IMR-90 (cell line): Measurements from ENCODE around the gene TEAD1. TPM values are rescaled to one million over a fixed set of nuclear protein-coding genes. Genes with fewer than 3 reads are reported as not detected.

ENCODE experiments used
- ATAC-seq: fragments of 200-7000 bp; cut with Tn5 transposase; 2 replicates; pipeline ENCODE4 v1.9.1; 2020; ENCODE audit warnings: low read depth, mild to moderate bottlenecking, moderate library complexity
- BruUV-seq: library from RNA; stranded (reverse); fragments of 400-500 nt; replicated peaks from 2 replicates; lab custom pipeline; 2021; lab: Mats Ljungman, UMichigan
- CTCF ChIA-PET: fragments of 300-600 bp; formaldehyde crosslinking; extraction: SDS; loops from one replicate; lab custom pipeline; 2021; ENCODE audit warnings: antibody characterized with exemption; lab: Yijun Ruan, JAX
- POLR2A ChIA-PET: fragments of 300-600 bp; sonication (Branson Sonifier 250); formaldehyde crosslinking; loops from one replicate; lab custom pipeline; 2022; ENCODE audit warnings: antibody characterized with exemption; ENCODE audit not compliant: unreplicated experiment; lab: Charles Lee
- DNase-seq: peaks from one replicate; pipeline ENCODE4 v3.0.0; 2013
- H2AFZ ChIP-seq: replicated peaks from 2 replicates; pipeline ENCODE3; 2013; ENCODE audit warnings: low read length, mild to moderate bottlenecking; ENCODE audit not compliant: poor library complexity
- H2AK5ac ChIP-seq: 2 replicates; pipeline ENCODE4 v1.6.1; 2013; ENCODE audit warnings: low read depth, low read length, inconsistent platforms
- H2AK9ac ChIP-seq: replicated peaks from 2 replicates; pipeline ENCODE3; 2013; ENCODE audit warnings: mild to moderate bottlenecking, low read depth, low read length, moderate library complexity; ENCODE audit not compliant: poor library complexity
- H2BK120ac ChIP-seq: 2 replicates; pipeline ENCODE4 v1.6.1; 2013; ENCODE audit warnings: low read depth, low read length, inconsistent platforms
- H2BK15ac ChIP-seq: 3 replicates; pipeline ENCODE4 v1.6.1; 2013; ENCODE audit warnings: low read depth, low read length, inconsistent platforms
- H2BK20ac ChIP-seq: 2 replicates; pipeline ENCODE4 v1.6.1; 2013; ENCODE audit warnings: low read depth, mild to moderate bottlenecking, inconsistent platforms, low read length, moderate library complexity
- H2BK5ac ChIP-seq: 2 replicates; pipeline ENCODE4 v1.6.1; 2013; ENCODE audit warnings: mild to moderate bottlenecking, low read depth, low read length, inconsistent platforms; ENCODE audit not compliant: poor library complexity, severe bottlenecking
- H3K14ac ChIP-seq: replicated peaks from 2 replicates; pipeline ENCODE4 v1.6.1; 2013; ENCODE audit warnings: low read depth, low read length, inconsistent platforms
- H3K18ac ChIP-seq: 2 replicates; pipeline ENCODE4 v1.6.1; 2013; ENCODE audit warnings: low read depth, low read length, control low read depth
- H3K23ac ChIP-seq: 2 replicates; pipeline ENCODE4 v1.6.1; 2013; ENCODE audit warnings: low read depth, low read length, inconsistent platforms
- H3K27ac ChIP-seq: 2 replicates; pipeline ENCODE4 v1.5.1; 2013; ENCODE audit warnings: mild to moderate bottlenecking, control low read depth, low read length; ENCODE audit not compliant: insufficient read depth
- H3K27me3 ChIP-seq: 2 replicates; pipeline ENCODE4 v1.6.1; 2013; ENCODE audit warnings: low read length; ENCODE audit not compliant: control insufficient read depth, insufficient read depth
- H3K36me3 ChIP-seq: 2 replicates; pipeline ENCODE4 v1.6.1; 2013; ENCODE audit warnings: low read length, mixed read lengths; ENCODE audit not compliant: control insufficient read depth, insufficient read depth
- H3K4ac ChIP-seq: 2 replicates; pipeline ENCODE4 v1.6.1; 2013; ENCODE audit warnings: low read depth, low read length, inconsistent platforms
- H3K4me1 ChIP-seq: 2 replicates; pipeline ENCODE4 v1.6.1; 2013; ENCODE audit warnings: low read length, mixed read lengths; ENCODE audit not compliant: control insufficient read depth, insufficient read depth
- H3K4me2 ChIP-seq: 2 replicates; pipeline ENCODE4 v1.6.1; 2013; ENCODE audit warnings: low read depth, mild to moderate bottlenecking, control low read depth, low read length, moderate library complexity
- H3K4me3 ChIP-seq: 2 replicates; pipeline ENCODE4 v1.5.1; 2013; ENCODE audit warnings: low read depth, mild to moderate bottlenecking, control low read depth, low read length, moderate library complexity; ENCODE audit not compliant: insufficient read depth
- H3K56ac ChIP-seq: 2 replicates; pipeline ENCODE4 v1.6.1; 2013; ENCODE audit warnings: low read length, inconsistent platforms; ENCODE audit not compliant: insufficient read depth; ENCODE audit errors: extremely low read depth
- H3K79me1 ChIP-seq, 2 experiments: 2 replicates each; pipeline ENCODE4 v1.6.1; 2013; ENCODE audit warnings: low read length in 2 of 2, inconsistent platforms in 1 of 2, low read depth in 1 of 2
- H3K9ac ChIP-seq: 2 replicates; pipeline ENCODE4 v1.6.1; 2013; ENCODE audit warnings: low read depth, low read length, control low read depth
- H3K9me1 ChIP-seq: 2 replicates; pipeline ENCODE4 v1.6.1; 2013; ENCODE audit warnings: low read length, inconsistent platforms; ENCODE audit not compliant: insufficient read depth
- H3K9me3 ChIP-seq: 2 replicates; pipeline ENCODE4 v1.6.1; 2013; ENCODE audit warnings: low read length; ENCODE audit not compliant: control insufficient read depth, insufficient read depth
- H4K20me1 ChIP-seq: 2 replicates; pipeline ENCODE4 v1.6.1; 2013; ENCODE audit warnings: low read length, inconsistent platforms; ENCODE audit not compliant: insufficient read depth
- H4K5ac ChIP-seq: 2 replicates; pipeline ENCODE4 v1.6.1; 2013; ENCODE audit warnings: mild to moderate bottlenecking, low read depth, low read length, control low read depth
- H4K8ac ChIP-seq, 2 experiments: 2 replicates each; pipeline ENCODE4 v1.6.1; 2013; ENCODE audit warnings: low read depth in 2 of 2, low read length in 2 of 2, control low read depth in 1 of 2, inconsistent platforms in 1 of 2
- H4K91ac ChIP-seq: 2 replicates; pipeline ENCODE4 v1.6.1; 2013; ENCODE audit warnings: low read depth, low read length, inconsistent platforms; ENCODE audit not compliant: insufficient read depth
- CEBPB ChIP-seq: IDR thresholded peaks from 2 replicates; pipeline ENCODE4 v1.6.1; 2012; ENCODE audit warnings: low read depth, low read length, improper control_type of control experiment
- CTCF ChIP-seq: conservative IDR thresholded peaks from 2 replicates; pipeline ENCODE4 v1.5.1; 2012; ENCODE audit warnings: mild to moderate bottlenecking, low read depth, low read length, improper control_type of control experiment
- FOS ChIP-seq: fragments of 150-350 bp; IDR thresholded peaks from 2 replicates; pipeline ENCODE4 v1.6.1; 2016; ENCODE audit warnings: low read depth, low read length
- MAFK ChIP-seq: IDR thresholded peaks from 2 replicates; pipeline ENCODE4 v1.6.1; 2012; ENCODE audit warnings: low read depth, low read length, improper control_type of control experiment
- POLR2A ChIP-seq: IDR thresholded peaks from 2 replicates; pipeline ENCODE4 v1.6.1; 2012; ENCODE audit warnings: mild to moderate bottlenecking, low read depth, low read length
- RFX5 ChIP-seq: IDR thresholded peaks from 2 replicates; pipeline ENCODE4 v1.8.0; 2012; ENCODE audit warnings: low read depth, mild to moderate bottlenecking, low read length, moderate library complexity
- SMC3 ChIP-seq: fragments of 150-350 bp; IDR thresholded peaks from 2 replicates; pipeline ENCODE4 v1.6.1; 2016; ENCODE audit warnings: low read depth, mild to moderate bottlenecking, antibody characterized with exemption, low read length, moderate library complexity
- USF2 ChIP-seq: fragments of 150-350 bp; IDR thresholded peaks from 2 replicates; pipeline ENCODE4 v1.6.1; 2017; ENCODE audit warnings: mild to moderate bottlenecking, antibody characterized with exemption, low read length, low read depth
- WGBS, 2 experiments: methylation state at CpG; one replicate each; pipeline versions ENCODE4 v1.1.5 to v1.1.7; 2013; ENCODE audit warnings: missing lambda C conversion rate in 2 of 2; ENCODE audit not compliant: insufficient read length in 1 of 2; ENCODE audit errors: extremely low coverage in 2 of 2; 5-methylcytosine and 5-hydroxymethylcytosine counted together
- dilution Hi-C: fragments of 300-500 bp; cut with HindIII; formaldehyde crosslinking; loops from one replicate; pipeline ENCODE4 v1.14.3; 2018; ENCODE audit warnings: low sequenced_read_pairs; ENCODE audit not compliant: unreplicated experiment
- in situ Hi-C: fragments of 300-500 bp; cut with MboI; formaldehyde crosslinking; loops from 3 replicates; pipeline ENCODE4 v1.14.3; 2019; ENCODE audit warnings: low sequenced_read_pairs, inconsistent platforms, mixed read lengths
- intact Hi-C: fragments of 100-400 bp; cut with micrococcal nuclease; formaldehyde crosslinking; loops from 2 replicates; pipeline ENCODE4 v1.10.0; 2022
- polyA plus RNA-seq, 3 experiments: library from polyadenylated mRNA; depleted of rRNA; stranded (reverse); fragments of >200 nt; gene quantifications; 2 replicates each; pipeline ENCODE4 v1.2.3, GENCODE V29; 2012; ENCODE audit warnings: low replicate concordance in 1 of 3
- total RNA-seq: library from RNA; depleted of rRNA; stranded (reverse); fragments of >200 nt; gene quantifications from 2 replicates; pipeline ENCODE4 v1.2.3, GENCODE V29; 2012

TEAD1 gene
- total and polyA plus RNA-seq, 2 of the 4 experiments (the other 2 are of a cell fraction) = 51.8 to 69.2 TPM

- intact Hi-C loops = no loop called here
- H4K91ac ChIP-seq = no peak overlapping the region
- no peak overlapping the region for H2AK5ac ChIP-seq
- H4K8ac ChIP-seq = no peak overlapping the region
- no peak overlapping the region for H3K4me2 ChIP-seq
- no peak for ATAC-seq
- no peak overlapping the region for H3K9ac ChIP-seq
- no peak overlapping the region for H2BK120ac ChIP-seq
- TF ChIP-seq USF2 (no peak), SMC3 (no peak), MAFK (no peak), CEBPB (no peak), RFX5 (no peak), FOS (no peak), CTCF (no peak), POLR2A (no peak)
- peaks cover 78% of the 10 kb centered on the region for H4K20me1 ChIP-seq
- no peak overlapping the region for H2AK9ac ChIP-seq
- DNase-seq = no peak
- BruUV-seq = no TSS peak
- no peaks in the 10 kb centered on the region for H3K36me3 ChIP-seq
- H3K4ac ChIP-seq = no peak overlapping the region
- H2BK5ac ChIP-seq = no peak overlapping the region
- H4K5ac ChIP-seq = no peak overlapping the region
- H3K27me3 ChIP-seq = no peaks in the 10 kb centered on the region
- dilution Hi-C loops = no loop called here
- no peak overlapping the region for H3K56ac ChIP-seq
- H3K79me1 ChIP-seq = peaks cover 24 to 84% of the 10 kb centered on the region in 2 experiments
- in situ Hi-C loops = no loop called here
- ChIA-PET POLR2A (no interaction called here), CTCF (no interaction called here)
- H3K23ac ChIP-seq = no peak overlapping the region
- H3K9me1 ChIP-seq = peaks cover 24% of the 10 kb centered on the region
- no peak overlapping the region for H2BK15ac ChIP-seq
- no peak overlapping the region for H2AFZ ChIP-seq
- no peak overlapping the region for H2BK20ac ChIP-seq
- H3K14ac ChIP-seq = no peak overlapping the region
- H3K9me3 ChIP-seq = no peaks in the 10 kb centered on the region
- peaks cover 9% of the 10 kb centered on the region; the same call in 1 of the 2 replicates for H3K4me1 ChIP-seq
- no peak overlapping the region for H3K4me3 ChIP-seq
- no CpG with 5 or more reads among the region's 1 CpG for WGBS, 2 experiments
- no peak overlapping the region for H3K18ac ChIP-seq
- H3K27ac ChIP-seq = no peak overlapping the region
These were observed 160.4 kb downstream of the TEAD1 start for GRCh38 chr11:12834630-12835029.
